HCT116 (cell line): ENCODE data around the gene OR14I1. TPM values are rescaled to one million over a fixed set of nuclear protein-coding genes. Genes with fewer than 3 reads are reported as not detected.

Experiments used
- ATAC-seq: fragments of 200-7000 bp; cut with Tn5 transposase; 2 replicates; pipeline ENCODE4 v1.9.1; 2020; ENCODE audit warnings: mild to moderate bottlenecking, moderate library complexity
- BruUV-seq: library from RNA; stranded (reverse); fragments of 400-500 nt; replicated peaks from 2 replicates; lab custom pipeline; 2021; lab: Mats Ljungman, UMichigan
- CTCF ChIA-PET: fragments of 300-600 bp; sonication (Branson Sonifier 250); formaldehyde crosslinking; loops from one replicate; lab custom pipeline; 2021; ENCODE audit warnings: antibody characterized with exemption; lab: Charles Lee
- POLR2A ChIA-PET: fragments of 300-600, 350-600 bp; sonication (Branson Sonifier 250); formaldehyde crosslinking; loops from one replicate; lab custom pipeline; 2021; ENCODE audit warnings: antibody characterized with exemption; lab: Charles Lee
- RAD21 ChIA-PET, 2 experiments: fragments of 300-600 bp; sonication (Branson Sonifier 250); formaldehyde crosslinking; loops; one replicate each; lab custom pipeline; 2023; ENCODE audit warnings: low total read pairs in 2 of 2; ENCODE audit not compliant: uncharacterized antibody in 2 of 2, unreplicated experiment in 2 of 2, low non-redundant PET in 1 of 2; lab: Charles Lee
- DNase-seq: peaks from one replicate; pipeline ENCODE4 v3.0.0-alpha.2; 2010; ENCODE audit warnings: low read depth, low spot score
- H2AFZ ChIP-seq: fragments of 200-600 bp; shearing (Covaris generic), sonication (generic); 2 replicates; pipeline ENCODE4 v1.6.1; 2017; ENCODE audit warnings: low read depth, mixed run types, mixed read lengths, antibody characterized with exemption, low read length; ENCODE audit not compliant: poor library complexity, severe bottlenecking
- H3K27ac ChIP-seq: 2 replicates; pipeline ENCODE4 v1.5.1; 2012; ENCODE audit warnings: low read depth, low read length
- H3K27me3 ChIP-seq: fragments of 200-600 bp; sonication (generic); 2 replicates; pipeline ENCODE4 v1.6.1; 2016; ENCODE audit warnings: mixed run types, low read length, mixed read lengths; ENCODE audit not compliant: insufficient read depth
- H3K36me3 ChIP-seq, 2 experiments: fragments of 200-500 bp in 1 of 2; fragments of 200-600 bp in 1 of 2; sonication (Bioruptor generic) in 1 of 2; sonication (generic) in 1 of 2; 2 replicates each; pipeline versions ENCODE4 v1.5.1 to v1.6.1; 2014 to 2016; ENCODE audit warnings: low read length in 2 of 2, inconsistent platforms in 1 of 2, mixed read lengths in 1 of 2, mixed run types in 1 of 2; ENCODE audit not compliant: insufficient read depth in 2 of 2, control insufficient read depth in 1 of 2
- H3K4me1 ChIP-seq, 2 experiments: fragments of 200-600 bp in 1 of 2; sonication (generic) in 1 of 2; 2 replicates each; pipeline versions ENCODE4 v1.5.1 to v1.6.1; 2012 to 2017; ENCODE audit warnings: low read length in 2 of 2, inconsistent platforms in 1 of 2, mild to moderate bottlenecking in 1 of 2, mixed read lengths in 1 of 2, mixed run types in 1 of 2, moderate library complexity in 1 of 2; ENCODE audit not compliant: insufficient read depth in 2 of 2, control insufficient read depth in 1 of 2
- H3K4me2 ChIP-seq: fragments of 200-600 bp; sonication (generic); 2 replicates; pipeline ENCODE4 v1.6.1; 2017; ENCODE audit warnings: mixed run types, low read length, mixed read lengths
- H3K4me3 ChIP-seq, 2 experiments: fragments of 200-600 bp in 1 of 2; sonication (generic) in 1 of 2; replicated peaks in 1 of 2; 2 replicates each; pipeline ENCODE4 v1.5.1; 2011 to 2016; ENCODE audit warnings: low read length in 2 of 2, control low read depth in 1 of 2, low read depth in 1 of 2, mild to moderate bottlenecking in 1 of 2, mixed read lengths in 1 of 2, mixed run types in 1 of 2
- H3K79me2 ChIP-seq: fragments of 200-600 bp; sonication (generic); 2 replicates; pipeline ENCODE4 v1.6.1; 2017; ENCODE audit warnings: mild to moderate bottlenecking, mixed run types, low read length, moderate library complexity, mixed read lengths; ENCODE audit not compliant: insufficient read depth
- H3K9ac ChIP-seq: fragments of 200-600 bp; sonication (generic); 2 replicates; pipeline ENCODE4 v1.6.1; 2016; ENCODE audit warnings: low read length, mixed read lengths
- H3K9me2 ChIP-seq: fragments of 200-600 bp; sonication (generic), shearing (Covaris generic); 2 replicates; pipeline ENCODE4 v1.6.1; 2017; ENCODE audit warnings: mixed run types, mild to moderate bottlenecking, moderate library complexity; ENCODE audit not compliant: insufficient read depth
- H3K9me3 ChIP-seq, 2 experiments: fragments of 200-500 bp in 1 of 2; fragments of 200-600 bp in 1 of 2; sonication (Bioruptor generic) in 1 of 2; sonication (generic) in 1 of 2; 2 replicates each; pipeline ENCODE4 v1.6.1; 2014 to 2017; ENCODE audit warnings: low read length in 2 of 2, mixed read lengths in 2 of 2, inconsistent platforms in 1 of 2, low read depth in 1 of 2, mild to moderate bottlenecking in 1 of 2, mixed run types in 1 of 2, moderate library complexity in 1 of 2; ENCODE audit not compliant: control insufficient read depth in 1 of 2, insufficient read depth in 1 of 2
- H4K20me1 ChIP-seq: fragments of 200-600 bp; sonication (generic), shearing (Covaris generic); 2 replicates; pipeline ENCODE4 v1.6.1; 2017; ENCODE audit warnings: mixed run types, mild to moderate bottlenecking, moderate library complexity; ENCODE audit not compliant: insufficient read depth
- CBX3 ChIP-seq: IDR thresholded peaks from 2 replicates; pipeline ENCODE4 v1.6.1; 2012; ENCODE audit warnings: low read depth
- CTCF ChIP-seq, 3 experiments: fragments of 200-600 bp in 1 of 3; sonication (generic) in 1 of 3; IDR thresholded peaks in 2 of 3; conservative IDR thresholded peaks in 1 of 3; 2 replicates each; pipeline ENCODE4 v1.5.1; 2012 to 2017; ENCODE audit warnings: low read depth in 2 of 3, low read length in 2 of 3, antibody characterized with exemption in 1 of 3, borderline replicate concordance in 1 of 3, control low read depth in 1 of 3, mild to moderate bottlenecking in 1 of 3, mixed read lengths in 1 of 3, mixed run types in 1 of 3, moderate library complexity in 1 of 3; ENCODE audit not compliant: insufficient read depth in 1 of 3
- ELF1 ChIP-seq: IDR thresholded peaks from 2 replicates; pipeline ENCODE4 v1.6.1; 2012; ENCODE audit warnings: low read depth, borderline replicate concordance
- EZH2 ChIP-seq: fragments of 200-600 bp; sonication (generic); IDR thresholded peaks from 2 replicates; pipeline ENCODE4 v1.6.1; 2017; ENCODE audit warnings: antibody characterized with exemption, mixed run types
- EZH2phosphoT487 ChIP-seq: fragments of 200-600 bp; IDR thresholded peaks from 2 replicates; pipeline ENCODE4 v1.6.1; 2018; ENCODE audit warnings: antibody characterized with exemption, borderline replicate concordance
- FOSL1 ChIP-seq: IDR thresholded peaks from 2 replicates; pipeline ENCODE4 v1.6.1; 2012; ENCODE audit warnings: low read depth
- MAX ChIP-seq: IDR thresholded peaks from 2 replicates; pipeline ENCODE4 v1.6.1; 2012
- REST ChIP-seq: IDR thresholded peaks from 2 replicates; pipeline ENCODE4 v1.6.1; 2012; ENCODE audit warnings: low read depth
- SIN3A ChIP-seq: IDR thresholded peaks from 2 replicates; pipeline ENCODE4 v1.6.1; 2012; ENCODE audit warnings: low read depth
- SRF ChIP-seq: IDR thresholded peaks from 2 replicates; pipeline ENCODE4 v1.6.1; 2012; ENCODE audit warnings: low read depth
- TCF7L2 ChIP-seq: IDR thresholded peaks from 2 replicates; pipeline ENCODE4 v1.7.0; 2011; ENCODE audit warnings: borderline replicate concordance, inconsistent platforms; ENCODE audit not compliant: insufficient read depth, insufficient read length; ENCODE audit errors: extremely low read depth
- ZBTB33 ChIP-seq: IDR thresholded peaks from 2 replicates; pipeline ENCODE4 v1.6.1; 2011; ENCODE audit warnings: mild to moderate bottlenecking, low read length, moderate library complexity; ENCODE audit not compliant: insufficient replicate concordance; ENCODE audit errors: extremely low read depth
- ZNF274 ChIP-seq: fragments of 200-500 bp; sonication (Bioruptor generic); IDR thresholded peaks from 2 replicates; pipeline ENCODE4 v1.6.1; 2014; ENCODE audit warnings: mild to moderate bottlenecking, low read depth, low read length, inconsistent platforms
- intact Hi-C: fragments of 100-400 bp; cut with micrococcal nuclease; formaldehyde crosslinking; loops from 2 replicates; pipeline ENCODE4 v1.10.0; 2022
- total RNA-seq: library from RNA; stranded (reverse); gene quantifications from one replicate; pipeline ENCODE4 v1.2.1, GENCODE V29; 2021; ENCODE audit not compliant: unreplicated experiment

OR14I1 gene
- total RNA-seq, 1 experiment from 2014 or later: not detected

GRCh38 chr1:248740876-248741275, 38.3 kb upstream of the OR14I1 start:
- Histone ChIP-seq H3K4me2 (no peak overlapping the region), H3K9me3 (no peaks in the 10 kb centered on the region), H3K27ac (no peak overlapping the region), H2AFZ (no peak overlapping the region), H3K36me3 (no peaks in the 10 kb centered on the region), H3K27me3 (no peaks in the 10 kb centered on the region), H3K9ac (no peak overlapping the region), H3K4me1 (no peaks in the 10 kb centered on the region), H3K4me3 (no peak overlapping the region), H3K9me2 (no peaks in the 10 kb centered on the region), H4K20me1 (no peaks in the 10 kb centered on the region), H3K79me2 (no peaks in the 10 kb centered on the region)
- ChIA-PET CTCF (no interaction called here), RAD21 (no interaction called here), POLR2A (no interaction called here)
- no peak for DNase-seq
- no peak for TF ChIP-seq MAX
- TF ChIP-seq EZH2phosphoT487: no peak
- no peak for TF ChIP-seq CTCF (IDR thresholded peaks at IDR 0.05 in 2 of 3, conservative IDR thresholded peaks at IDR 0.05 in 1 of 3; ENCODE audit: borderline replicate concordance in 1 of 3, insufficient read depth in 1 of 3, low read depth in 2 of 3, low read length in 2 of 3)
- no peak for TF ChIP-seq ELF1
- TF ChIP-seq ZBTB33: no peak
- TF ChIP-seq SRF: no peak
- no peak for TF ChIP-seq FOSL1
- TF ChIP-seq CBX3: no peak
- TF ChIP-seq REST: no peak
- no peak for TF ChIP-seq ZNF274
- no peak for TF ChIP-seq EZH2
- no peak for TF ChIP-seq TCF7L2
- no peak for TF ChIP-seq SIN3A
- intact Hi-C loops: no loop called here
- ATAC-seq: no peak
- no TSS peak for BruUV-seq
